ENCODE measurements around the gene DNAJC24.
A peak's percentile ranks its signal among the peaks of the same experiment; 100 is the strongest.
"Not testable (repeated sequence)": the region's sequence is repeated elsewhere in the genome, so short reads cannot be mapped to it uniquely, and the experiment has no call there.

The DNAJC24 gene

GRCh38 chr11:31369348-31370329 lies at the start of gene DNAJC24, which contains the start of gene DCDC1:
Gene DNAJC24 (plus strand): TSS chr11:31369860. CDS start chr11:31370749, 889 bp downstream.
Gene DCDC1 (minus strand): TSS chr11:31369739. CDS start chr11:31328280, 41,459 bp downstream.
- ChIA-PET CTCF (interaction anchor here (0.6 kb wide), 1 partner anchor 61 kb away, joined by 4 read pairs; no protein-coding TSS in a partner anchor), POLR2A (interaction anchor here (1.1 to 1.5 kb wide), 3 partner anchors 17 to 447 kb away, joined by 3 to 5 read pairs (median 4); no protein-coding TSS in a partner anchor)
- no peak for TF ChIP-seq HDGF (IDR thresholded peaks at IDR 0.05; ENCODE audit: borderline replicate concordance)
- TF ChIP-seq PKNOX1 (IDR thresholded peaks at IDR 0.05) = peak; percentile 69
- TF ChIP-seq NFRKB (IDR thresholded peaks at IDR 0.05) = no peak
- no peak for TF ChIP-seq FOXM1 (IDR thresholded peaks at IDR 0.05; ENCODE audit: borderline replicate concordance)
- no peak for TF ChIP-seq BHLHE40 (IDR thresholded peaks at IDR 0.05; ENCODE audit: borderline replicate concordance)
- TF ChIP-seq ELF4 (IDR thresholded peaks at IDR 0.05) = no peak
- TF ChIP-seq ZNF384 (IDR thresholded peaks at IDR 0.05) = no peak
- no peak for TF ChIP-seq FOXA1 (IDR thresholded peaks at IDR 0.05)
- peak; percentile 89 for DNase-seq (ENCODE audit: extremely low spot score)

GRCh38 chr11:31321494-31321893 lies 48.2 kb upstream of the DNAJC24 start:
- CTCF ChIA-PET; DNase-seq (ENCODE audit: extremely low spot score); POLR2A ChIA-PET: not testable (repeated sequence)

- TF ChIP-seq SP1 (IDR thresholded peaks at IDR 0.05) = no peak
- TF ChIP-seq PKNOX1 (IDR thresholded peaks at IDR 0.05) = no peak
- no peak for TF ChIP-seq FOXM1 (IDR thresholded peaks at IDR 0.05; ENCODE audit: borderline replicate concordance)
- no peak for TF ChIP-seq ELF4 (IDR thresholded peaks at IDR 0.05)
- TF ChIP-seq ARNT (IDR thresholded peaks at IDR 0.05) = no peak
- no peak for TF ChIP-seq HDGF (IDR thresholded peaks at IDR 0.05; ENCODE audit: borderline replicate concordance)
- no peak for TF ChIP-seq FOXA1 (IDR thresholded peaks at IDR 0.05)
- TF ChIP-seq L3MBTL2 (conservative IDR thresholded peaks at IDR 0.05) = no peak
- TF ChIP-seq CTBP1 (IDR thresholded peaks at IDR 0.05; ENCODE audit: borderline replicate concordance) = no peak
- TF ChIP-seq FOXK2 (IDR thresholded peaks at IDR 0.05) = no peak
- TF ChIP-seq LEF1 (IDR thresholded peaks at IDR 0.05; ENCODE audit: borderline replicate concordance) = no peak
- TF ChIP-seq TARDBP (IDR thresholded peaks at IDR 0.05) = no peak
- TF ChIP-seq BHLHE40 (IDR thresholded peaks at IDR 0.05; ENCODE audit: borderline replicate concordance) = no peak
- TF ChIP-seq NFRKB (IDR thresholded peaks at IDR 0.05) = no peak
- TF ChIP-seq ZNF384 (IDR thresholded peaks at IDR 0.05) = no peak
- CTCF ChIA-PET = no interaction called here
- POLR2A ChIA-PET = no interaction called here
- DNase-seq (ENCODE audit: extremely low spot score) = no peak
Measured at GRCh38 chr11:31323145-31323544, 46.5 kb upstream of the DNAJC24 start.

GRCh38 chr11:31325160-31325559 lies 44.5 kb upstream of the DNAJC24 start:
- POLR2A ChIA-PET = no interaction called here
- no peak for TF ChIP-seq L3MBTL2 (conservative IDR thresholded peaks at IDR 0.05)
- no peak for TF ChIP-seq ELF4 (IDR thresholded peaks at IDR 0.05)
- TF ChIP-seq TARDBP (IDR thresholded peaks at IDR 0.05) = no peak
- TF ChIP-seq NFRKB (IDR thresholded peaks at IDR 0.05) = no peak
- TF ChIP-seq CTBP1 (IDR thresholded peaks at IDR 0.05; ENCODE audit: borderline replicate concordance) = no peak
- TF ChIP-seq ARNT (IDR thresholded peaks at IDR 0.05) = no peak
- TF ChIP-seq SUZ12 (IDR thresholded peaks at IDR 0.05) = no peak
- no peak for TF ChIP-seq SP1 (IDR thresholded peaks at IDR 0.05)
- no peak for TF ChIP-seq HDGF (IDR thresholded peaks at IDR 0.05; ENCODE audit: borderline replicate concordance)
- no peak for TF ChIP-seq FOXK2 (IDR thresholded peaks at IDR 0.05)
- TF ChIP-seq FOXA1 (IDR thresholded peaks at IDR 0.05) = no peak
- TF ChIP-seq BHLHE40 (IDR thresholded peaks at IDR 0.05; ENCODE audit: borderline replicate concordance) = no peak
- TF ChIP-seq PKNOX1 (IDR thresholded peaks at IDR 0.05) = no peak
- no peak for TF ChIP-seq LEF1 (IDR thresholded peaks at IDR 0.05; ENCODE audit: borderline replicate concordance)
- CTCF ChIA-PET = no interaction called here
- no peak for DNase-seq (ENCODE audit: extremely low spot score)

- TF ChIP-seq L3MBTL2 (conservative IDR thresholded peaks at IDR 0.05) = no peak
- no peak for TF ChIP-seq SUZ12 (IDR thresholded peaks at IDR 0.05)
- no peak for TF ChIP-seq LEF1 (IDR thresholded peaks at IDR 0.05; ENCODE audit: borderline replicate concordance)
- CTCF ChIA-PET = no interaction called here
- POLR2A ChIA-PET = no interaction called here
- no peak for DNase-seq (ENCODE audit: extremely low spot score)
Measured at GRCh38 chr11:31326470-31327148, 43.1 kb upstream of the DNAJC24 start.

- TF ChIP-seq NFRKB (IDR thresholded peaks at IDR 0.05) (no peak), ARNT (IDR thresholded peaks at IDR 0.05) (no peak), PKNOX1 (IDR thresholded peaks at IDR 0.05) (no peak), ZNF384 (IDR thresholded peaks at IDR 0.05) (no peak), FOXA1 (IDR thresholded peaks at IDR 0.05) (no peak), TARDBP (IDR thresholded peaks at IDR 0.05) (no peak), SUZ12 (IDR thresholded peaks at IDR 0.05) (no peak), FOXK2 (IDR thresholded peaks at IDR 0.05) (no peak), LEF1 (IDR thresholded peaks at IDR 0.05; ENCODE audit: borderline replicate concordance) (no peak), HDGF (IDR thresholded peaks at IDR 0.05; ENCODE audit: borderline replicate concordance) (no peak), ELF4 (IDR thresholded peaks at IDR 0.05) (no peak), CTBP1 (IDR thresholded peaks at IDR 0.05; ENCODE audit: borderline replicate concordance) (no peak), BHLHE40 (IDR thresholded peaks at IDR 0.05; ENCODE audit: borderline replicate concordance) (no peak), L3MBTL2 (conservative IDR thresholded peaks at IDR 0.05) (no peak), FOXM1 (IDR thresholded peaks at IDR 0.05; ENCODE audit: borderline replicate concordance) (no peak)
Measured at GRCh38 chr11:31327417-31327816, 42.2 kb upstream of the DNAJC24 start.

More at GRCh38 chr11:31327417-31327816, 42.2 kb upstream of the DNAJC24 start:
- ChIA-PET CTCF (no interaction called here), POLR2A (no interaction called here)
- no peak for DNase-seq (ENCODE audit: extremely low spot score)
